Measurements from ENCODE around the gene CPSF4L. TPM values are rescaled to one million over a fixed set of nuclear protein-coding genes. Genes with fewer than 3 reads are reported as not detected.
A peak's percentile ranks its signal among the peaks of the same experiment; 100 is the strongest.

CPSF4L gene
- total RNA-seq, 1 experiment from 2014 or later = not detected

DNA sequence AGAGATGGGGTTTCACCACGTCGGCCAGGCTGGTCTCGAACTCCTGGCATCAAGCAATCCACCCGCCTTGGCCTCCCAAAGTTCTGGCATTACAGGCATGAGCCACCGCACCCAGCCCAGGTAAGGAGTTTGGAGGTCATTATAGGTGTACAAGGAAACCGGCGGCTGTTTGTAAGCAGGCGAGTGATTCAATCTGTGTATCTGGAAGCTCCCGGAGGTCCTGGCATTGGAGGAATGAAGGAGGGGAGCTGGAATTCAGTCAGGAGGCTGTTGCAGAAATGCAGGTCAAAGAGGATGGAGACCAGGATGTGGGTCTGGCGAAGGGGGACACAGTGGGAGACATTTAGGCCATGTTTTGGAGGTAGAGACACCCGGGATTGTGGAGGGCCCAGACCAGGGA lies 31.4 kb upstream of the CPSF4L start:
- no peak; the same call in 1 of the 2 replicates for ATAC-seq
- no peak for DNase-seq (ENCODE audit: low spot score)
- peaks cover 16% of the 10 kb centered on the region for H3K4me1 Mint-ChIP-seq
- peak overlapping the region; percentile 20; the same call in 1 of the 2 replicates for H3K27ac Mint-ChIP-seq
- no peaks in the 10 kb centered on the region for H3K27me3 Mint-ChIP-seq (ENCODE audit: low read depth)
- no peak overlapping the region for H3K4me3 Mint-ChIP-seq
- no peaks in the 10 kb centered on the region for H3K36me3 Mint-ChIP-seq
- ChIA-PET POLR2A (no interaction called here), CTCF (interaction anchor here (1.0 kb wide), 1 partner anchor 77 kb away, joined by 3 read pairs; no protein-coding TSS in a partner anchor)
- no peak for TF ChIP-seq ZNF671 (CRISPR knock-in tag; IDR thresholded peaks at IDR 0.05)
- TF ChIP-seq, protein P1, sequence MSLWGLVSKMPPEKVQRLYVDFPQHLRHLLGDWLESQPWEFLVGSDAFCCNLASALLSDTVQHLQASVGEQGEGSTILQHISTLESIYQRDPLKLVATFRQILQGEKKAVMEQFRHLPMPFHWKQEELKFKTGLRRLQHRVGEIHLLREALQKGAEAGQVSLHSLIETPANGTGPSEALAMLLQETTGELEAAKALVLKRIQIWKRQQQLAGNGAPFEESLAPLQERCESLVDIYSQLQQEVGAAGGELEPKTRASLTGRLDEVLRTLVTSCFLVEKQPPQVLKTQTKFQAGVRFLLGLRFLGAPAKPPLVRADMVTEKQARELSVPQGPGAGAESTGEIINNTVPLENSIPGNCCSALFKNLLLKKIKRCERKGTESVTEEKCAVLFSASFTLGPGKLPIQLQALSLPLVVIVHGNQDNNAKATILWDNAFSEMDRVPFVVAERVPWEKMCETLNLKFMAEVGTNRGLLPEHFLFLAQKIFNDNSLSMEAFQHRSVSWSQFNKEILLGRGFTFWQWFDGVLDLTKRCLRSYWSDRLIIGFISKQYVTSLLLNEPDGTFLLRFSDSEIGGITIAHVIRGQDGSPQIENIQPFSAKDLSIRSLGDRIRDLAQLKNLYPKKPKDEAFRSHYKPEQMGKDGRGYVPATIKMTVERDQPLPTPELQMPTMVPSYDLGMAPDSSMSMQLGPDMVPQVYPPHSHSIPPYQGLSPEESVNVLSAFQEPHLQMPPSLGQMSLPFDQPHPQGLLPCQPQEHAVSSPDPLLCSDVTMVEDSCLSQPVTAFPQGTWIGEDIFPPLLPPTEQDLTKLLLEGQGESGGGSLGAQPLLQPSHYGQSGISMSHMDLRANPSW (CRISPR knock-in tag; conservative IDR thresholded peaks at IDR 0.05; ENCODE audit: low read depth) = no peak
- TF ChIP-seq, protein P2, sequence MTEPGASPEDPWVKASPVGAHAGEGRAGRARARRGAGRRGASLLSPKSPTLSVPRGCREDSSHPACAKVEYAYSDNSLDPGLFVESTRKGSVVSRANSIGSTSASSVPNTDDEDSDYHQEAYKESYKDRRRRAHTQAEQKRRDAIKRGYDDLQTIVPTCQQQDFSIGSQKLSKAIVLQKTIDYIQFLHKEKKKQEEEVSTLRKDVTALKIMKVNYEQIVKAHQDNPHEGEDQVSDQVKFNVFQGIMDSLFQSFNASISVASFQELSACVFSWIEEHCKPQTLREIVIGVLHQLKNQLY (CRISPR knock-in tag; IDR thresholded peaks at IDR 0.05) = no peak
- TF ChIP-seq JAZF1 (CRISPR knock-in tag; IDR thresholded peaks at IDR 0.05) = no peak
- TF ChIP-seq PRRX2 (CRISPR knock-in tag; IDR thresholded peaks at IDR 0.05) = no peak
- TF ChIP-seq, protein P3, sequence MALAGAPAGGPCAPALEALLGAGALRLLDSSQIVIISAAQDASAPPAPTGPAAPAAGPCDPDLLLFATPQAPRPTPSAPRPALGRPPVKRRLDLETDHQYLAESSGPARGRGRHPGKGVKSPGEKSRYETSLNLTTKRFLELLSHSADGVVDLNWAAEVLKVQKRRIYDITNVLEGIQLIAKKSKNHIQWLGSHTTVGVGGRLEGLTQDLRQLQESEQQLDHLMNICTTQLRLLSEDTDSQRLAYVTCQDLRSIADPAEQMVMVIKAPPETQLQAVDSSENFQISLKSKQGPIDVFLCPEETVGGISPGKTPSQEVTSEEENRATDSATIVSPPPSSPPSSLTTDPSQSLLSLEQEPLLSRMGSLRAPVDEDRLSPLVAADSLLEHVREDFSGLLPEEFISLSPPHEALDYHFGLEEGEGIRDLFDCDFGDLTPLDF (CRISPR knock-in tag; IDR thresholded peaks at IDR 0.05) = no peak
- no peak for TF ChIP-seq ELF4 (CRISPR knock-in tag; IDR thresholded peaks at IDR 0.05; ENCODE audit: low read depth)
- no peak for TF ChIP-seq NR3C1 (CRISPR knock-in tag; conservative IDR thresholded peaks at IDR 0.05; ENCODE audit: low read depth)
- no peak for TF ChIP-seq JUN (CRISPR knock-in tag; IDR thresholded peaks at IDR 0.05)
- no peak for TF ChIP-seq RORB (CRISPR knock-in tag; IDR thresholded peaks at IDR 0.05)
- TF ChIP-seq ETV6 (CRISPR knock-in tag; IDR thresholded peaks at IDR 0.05) = no peak
- TF ChIP-seq, protein P4, sequence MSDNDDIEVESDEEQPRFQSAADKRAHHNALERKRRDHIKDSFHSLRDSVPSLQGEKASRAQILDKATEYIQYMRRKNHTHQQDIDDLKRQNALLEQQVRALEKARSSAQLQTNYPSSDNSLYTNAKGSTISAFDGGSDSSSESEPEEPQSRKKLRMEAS (CRISPR knock-in tag; IDR thresholded peaks at IDR 0.05) = no peak
- no peak for TF ChIP-seq SMAD3 (CRISPR knock-in tag; IDR thresholded peaks at IDR 0.05; ENCODE audit: borderline replicate concordance)
- TF ChIP-seq FOXJ3 (CRISPR knock-in tag; IDR thresholded peaks at IDR 0.05; ENCODE audit: borderline replicate concordance) = no peak
- TF ChIP-seq GRHL2 (CRISPR knock-in tag; IDR thresholded peaks at IDR 0.05; ENCODE audit: insufficient replicate concordance, severe bottlenecking) = no peak
- no peak for TF ChIP-seq TEAD1 (CRISPR knock-in tag; IDR thresholded peaks at IDR 0.05)
- TF ChIP-seq ZNF263 (CRISPR knock-in tag; IDR thresholded peaks at IDR 0.05; ENCODE audit: low read depth) = no peak
- TF ChIP-seq ZNF317 (CRISPR knock-in tag; IDR thresholded peaks at IDR 0.05; ENCODE audit: borderline replicate concordance, low read depth) = no peak
- no peaks in the 10 kb centered on the region for H3K9me3 Mint-ChIP-seq

DNA sequence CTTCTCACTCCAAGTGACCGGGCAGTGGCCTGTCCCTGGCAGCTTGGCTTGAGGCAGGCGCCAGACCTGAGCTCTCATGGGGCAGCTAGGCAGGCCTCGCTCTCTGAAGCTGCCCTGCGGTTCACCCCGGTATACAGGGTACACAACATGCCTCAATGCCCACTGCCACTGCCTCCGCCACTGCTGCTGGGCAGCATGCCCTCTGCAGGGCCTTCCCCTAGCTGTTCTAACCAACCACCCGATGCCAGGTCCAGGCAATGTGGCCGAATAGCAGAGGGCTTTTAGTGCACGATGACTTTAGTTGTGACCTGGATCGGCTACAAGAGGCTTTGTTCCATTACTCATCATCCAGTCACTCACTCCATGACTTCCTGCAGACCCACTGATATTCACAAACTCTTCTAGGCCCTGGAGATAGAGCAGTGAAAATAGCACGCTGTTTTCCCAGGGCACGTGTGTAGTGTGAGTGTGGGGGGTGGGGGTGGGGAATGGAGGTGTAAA lies 30.4 kb upstream of the CPSF4L start:
- no peak for ATAC-seq
- Mint-ChIP-seq H3K4me1 (peaks cover 14% of the 10 kb centered on the region), H3K9me3 (no peaks in the 10 kb centered on the region), H3K27ac (peak overlapping the region; percentile 63; the same call in 1 of the 2 replicates), H3K36me3 (no peaks in the 10 kb centered on the region), H3K4me3 (no peak overlapping the region), H3K27me3 (ENCODE audit: low read depth) (no peaks in the 10 kb centered on the region)
- no peak for DNase-seq (ENCODE audit: low spot score)
- POLR2A ChIA-PET = interaction anchor here (0.5 to 1.2 kb wide), 2 partner anchors 9 to 51 kb away, joined by 4 read pairs; no protein-coding TSS in a partner anchor
- CTCF ChIA-PET = interaction anchor here (1.3 to 3.1 kb wide), 2 partner anchors 11 to 78 kb away, joined by 3 to 10 read pairs; no protein-coding TSS in a partner anchor
- TF ChIP-seq ATF1 (CRISPR knock-in tag; IDR thresholded peaks at IDR 0.05) = no peak
- TF ChIP-seq ZNF232 (CRISPR knock-in tag; IDR thresholded peaks at IDR 0.05) = no peak
- no peak for TF ChIP-seq RORB (CRISPR knock-in tag; IDR thresholded peaks at IDR 0.05)
- TF ChIP-seq CREM (CRISPR knock-in tag; IDR thresholded peaks at IDR 0.05) = no peak
- no peak for TF ChIP-seq JUN (CRISPR knock-in tag; IDR thresholded peaks at IDR 0.05)
- TF ChIP-seq ZBTB21 (CRISPR knock-in tag; IDR thresholded peaks at IDR 0.05; ENCODE audit: borderline replicate concordance) = no peak
- TF ChIP-seq ZNF671 (CRISPR knock-in tag; IDR thresholded peaks at IDR 0.05) = no peak
- TF ChIP-seq ZNF396 (CRISPR knock-in tag; IDR thresholded peaks at IDR 0.05; ENCODE audit: borderline replicate concordance) = no peak
- no peak for TF ChIP-seq ETV6 (CRISPR knock-in tag; IDR thresholded peaks at IDR 0.05)
- TF ChIP-seq, protein P5, sequence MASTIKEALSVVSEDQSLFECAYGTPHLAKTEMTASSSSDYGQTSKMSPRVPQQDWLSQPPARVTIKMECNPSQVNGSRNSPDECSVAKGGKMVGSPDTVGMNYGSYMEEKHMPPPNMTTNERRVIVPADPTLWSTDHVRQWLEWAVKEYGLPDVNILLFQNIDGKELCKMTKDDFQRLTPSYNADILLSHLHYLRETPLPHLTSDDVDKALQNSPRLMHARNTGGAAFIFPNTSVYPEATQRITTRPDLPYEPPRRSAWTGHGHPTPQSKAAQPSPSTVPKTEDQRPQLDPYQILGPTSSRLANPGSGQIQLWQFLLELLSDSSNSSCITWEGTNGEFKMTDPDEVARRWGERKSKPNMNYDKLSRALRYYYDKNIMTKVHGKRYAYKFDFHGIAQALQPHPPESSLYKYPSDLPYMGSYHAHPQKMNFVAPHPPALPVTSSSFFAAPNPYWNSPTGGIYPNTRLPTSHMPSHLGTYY (CRISPR knock-in tag; IDR thresholded peaks at IDR 0.05) = no peak
- TF ChIP-seq, protein P6, sequence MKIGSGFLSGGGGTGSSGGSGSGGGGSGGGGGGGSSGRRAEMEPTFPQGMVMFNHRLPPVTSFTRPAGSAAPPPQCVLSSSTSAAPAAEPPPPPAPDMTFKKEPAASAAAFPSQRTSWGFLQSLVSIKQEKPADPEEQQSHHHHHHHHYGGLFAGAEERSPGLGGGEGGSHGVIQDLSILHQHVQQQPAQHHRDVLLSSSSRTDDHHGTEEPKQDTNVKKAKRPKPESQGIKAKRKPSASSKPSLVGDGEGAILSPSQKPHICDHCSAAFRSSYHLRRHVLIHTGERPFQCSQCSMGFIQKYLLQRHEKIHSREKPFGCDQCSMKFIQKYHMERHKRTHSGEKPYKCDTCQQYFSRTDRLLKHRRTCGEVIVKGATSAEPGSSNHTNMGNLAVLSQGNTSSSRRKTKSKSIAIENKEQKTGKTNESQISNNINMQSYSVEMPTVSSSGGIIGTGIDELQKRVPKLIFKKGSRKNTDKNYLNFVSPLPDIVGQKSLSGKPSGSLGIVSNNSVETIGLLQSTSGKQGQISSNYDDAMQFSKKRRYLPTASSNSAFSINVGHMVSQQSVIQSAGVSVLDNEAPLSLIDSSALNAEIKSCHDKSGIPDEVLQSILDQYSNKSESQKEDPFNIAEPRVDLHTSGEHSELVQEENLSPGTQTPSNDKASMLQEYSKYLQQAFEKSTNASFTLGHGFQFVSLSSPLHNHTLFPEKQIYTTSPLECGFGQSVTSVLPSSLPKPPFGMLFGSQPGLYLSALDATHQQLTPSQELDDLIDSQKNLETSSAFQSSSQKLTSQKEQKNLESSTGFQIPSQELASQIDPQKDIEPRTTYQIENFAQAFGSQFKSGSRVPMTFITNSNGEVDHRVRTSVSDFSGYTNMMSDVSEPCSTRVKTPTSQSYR (CRISPR knock-in tag; IDR thresholded peaks at IDR 0.05) = no peak
- TF ChIP-seq, protein P7, sequence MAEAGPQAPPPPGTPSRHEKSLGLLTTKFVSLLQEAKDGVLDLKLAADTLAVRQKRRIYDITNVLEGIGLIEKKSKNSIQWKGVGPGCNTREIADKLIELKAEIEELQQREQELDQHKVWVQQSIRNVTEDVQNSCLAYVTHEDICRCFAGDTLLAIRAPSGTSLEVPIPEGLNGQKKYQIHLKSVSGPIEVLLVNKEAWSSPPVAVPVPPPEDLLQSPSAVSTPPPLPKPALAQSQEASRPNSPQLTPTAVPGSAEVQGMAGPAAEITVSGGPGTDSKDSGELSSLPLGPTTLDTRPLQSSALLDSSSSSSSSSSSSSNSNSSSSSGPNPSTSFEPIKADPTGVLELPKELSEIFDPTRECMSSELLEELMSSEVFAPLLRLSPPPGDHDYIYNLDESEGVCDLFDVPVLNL (CRISPR knock-in tag; IDR thresholded peaks at IDR 0.05; ENCODE audit: borderline replicate concordance, low read depth) = no peak

Data from WTC11 (cell line).